Hepatocyte (in vitro differentiated cells): ENCODE measurements around the gene TNFRSF13B.

Source experiments
- EZH2 ChIP-seq: fragments of 200-600 bp; sonication (generic); IDR thresholded peaks from 2 replicates; pipeline ENCODE4 v1.6.1; 2016; ENCODE audit warnings: antibody characterized with exemption, mild to moderate bottlenecking, borderline replicate concordance
- EZH2phosphoT487 ChIP-seq: fragments of 200-600 bp; sonication (generic); IDR thresholded peaks from one replicate; pipeline ENCODE4 v1.6.1; 2018; ENCODE audit warnings: antibody characterized with exemption, mild to moderate bottlenecking, low read depth, moderate library complexity; ENCODE audit not compliant: unreplicated experiment, severe bottlenecking
- TF ChIP-seq, protein P1 (sequence below): fragments of 200-600 bp; sonication (generic); IDR thresholded peaks from 2 replicates; pipeline ENCODE4 v1.5.1; 2016; ENCODE audit warnings: antibody characterized with exemption, mild to moderate bottlenecking; ENCODE audit not compliant: poor library complexity

DNA sequence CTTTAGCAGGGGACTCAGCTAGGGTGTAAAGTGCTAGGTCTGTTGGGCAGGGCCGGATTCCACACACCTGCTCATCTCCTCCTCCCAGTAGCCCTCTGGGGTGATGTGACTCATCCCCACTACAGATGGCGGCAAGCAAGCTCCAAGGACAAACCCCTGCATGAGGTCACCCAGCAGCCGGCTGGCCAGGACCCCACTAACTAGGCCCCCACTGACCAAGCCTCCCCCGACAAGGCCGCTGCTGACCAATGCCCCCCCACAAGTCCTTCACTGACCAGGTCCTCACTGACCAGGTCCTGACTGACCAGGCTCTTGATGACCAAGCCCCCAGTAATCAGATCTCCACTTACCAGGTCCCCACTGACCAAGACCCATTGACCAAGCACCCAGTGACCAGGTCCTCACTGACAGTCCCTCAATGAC is 36.7 kb downstream of the TNFRSF13B start:
- no peak for TF ChIP-seq EZH2
- TF ChIP-seq, protein P1, sequence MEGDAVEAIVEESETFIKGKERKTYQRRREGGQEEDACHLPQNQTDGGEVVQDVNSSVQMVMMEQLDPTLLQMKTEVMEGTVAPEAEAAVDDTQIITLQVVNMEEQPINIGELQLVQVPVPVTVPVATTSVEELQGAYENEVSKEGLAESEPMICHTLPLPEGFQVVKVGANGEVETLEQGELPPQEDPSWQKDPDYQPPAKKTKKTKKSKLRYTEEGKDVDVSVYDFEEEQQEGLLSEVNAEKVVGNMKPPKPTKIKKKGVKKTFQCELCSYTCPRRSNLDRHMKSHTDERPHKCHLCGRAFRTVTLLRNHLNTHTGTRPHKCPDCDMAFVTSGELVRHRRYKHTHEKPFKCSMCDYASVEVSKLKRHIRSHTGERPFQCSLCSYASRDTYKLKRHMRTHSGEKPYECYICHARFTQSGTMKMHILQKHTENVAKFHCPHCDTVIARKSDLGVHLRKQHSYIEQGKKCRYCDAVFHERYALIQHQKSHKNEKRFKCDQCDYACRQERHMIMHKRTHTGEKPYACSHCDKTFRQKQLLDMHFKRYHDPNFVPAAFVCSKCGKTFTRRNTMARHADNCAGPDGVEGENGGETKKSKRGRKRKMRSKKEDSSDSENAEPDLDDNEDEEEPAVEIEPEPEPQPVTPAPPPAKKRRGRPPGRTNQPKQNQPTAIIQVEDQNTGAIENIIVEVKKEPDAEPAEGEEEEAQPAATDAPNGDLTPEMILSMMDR = no peak
- no peak for TF ChIP-seq EZH2phosphoT487
